PC-3 (cell line): ENCODE data around the gene MYL5. TPM values are rescaled to one million over a fixed set of nuclear protein-coding genes. Genes with fewer than 3 reads are reported as not detected.
A peak's percentile ranks its signal among the peaks of the same experiment; 100 is the strongest.
"Not testable (repeated sequence)": the region's sequence is repeated elsewhere in the genome, so short reads cannot be mapped to it uniquely, and the experiment has no call there.

Source experiments
- ATAC-seq: fragments of 200-7000 bp; cut with Tn5 transposase; 2 replicates; pipeline ENCODE4 v1.9.1; 2020; ENCODE audit warnings: mild to moderate bottlenecking, moderate library complexity
- BruUV-seq: library from RNA; stranded (reverse); fragments of 400-500 nt; replicated peaks from 2 replicates; lab custom pipeline; 2021; lab: Mats Ljungman, UMichigan
- CTCF ChIA-PET: fragments of 300-600 bp; sonication (Branson Sonifier 250); formaldehyde crosslinking; loops from one replicate; lab custom pipeline; 2022; ENCODE audit warnings: antibody characterized with exemption; lab: Charles Lee
- POLR2A ChIA-PET: fragments of 300-600 bp; sonication (Branson Sonifier 250); formaldehyde crosslinking; loops from one replicate; lab custom pipeline; 2022; ENCODE audit warnings: antibody characterized with exemption; ENCODE audit not compliant: unreplicated experiment; lab: Charles Lee
- DNase-seq: peaks from one replicate; pipeline ENCODE4 v3.0.0-alpha.2; 2015
- H2AFZ ChIP-seq: fragments of 300-600 bp; sonication (generic); 2 replicates; pipeline ENCODE4 v1.6.0; 2016; ENCODE audit warnings: antibody characterized with exemption, low read length
- H3F3A ChIP-seq: fragments of 300-600 bp; sonication (generic); one replicate; pipeline ENCODE4 v1.6.0; 2017; ENCODE audit warnings: antibody characterized with exemption, low read length, control low read depth, mild to moderate bottlenecking; ENCODE audit not compliant: unreplicated experiment
- H3K27ac ChIP-seq: fragments of 300-600 bp; sonication (generic); 2 replicates; pipeline ENCODE4 v1.5.1; 2016; ENCODE audit warnings: mild to moderate bottlenecking, low read length
- H3K27me3 ChIP-seq: fragments of 300-600 bp; sonication (generic); 2 replicates; pipeline ENCODE4 v1.6.1; 2016; ENCODE audit warnings: low read length, mixed read lengths
- H3K36me3 ChIP-seq: fragments of 300-600 bp; sonication (generic); 2 replicates; pipeline ENCODE4 v1.6.1; 2016; ENCODE audit warnings: low read depth, mixed run types, low read length, mixed read lengths
- H3K4me1 ChIP-seq: fragments of 300-600 bp; sonication (generic); 2 replicates; pipeline ENCODE4 v1.5.1; 2016; ENCODE audit warnings: low read length; ENCODE audit not compliant: insufficient read depth
- H3K4me2 ChIP-seq: fragments of 300-600 bp; sonication (generic); 2 replicates; pipeline ENCODE4 v1.6.0; 2016; ENCODE audit warnings: low read length
- H3K4me3 ChIP-seq: fragments of 300-600 bp; sonication (generic); 2 replicates; pipeline ENCODE4 v1.5.1; 2016; ENCODE audit warnings: mild to moderate bottlenecking, low read length, mixed read lengths
- H3K79me2 ChIP-seq: fragments of 300-600 bp; sonication (generic); 2 replicates; pipeline ENCODE4 v1.6.1; 2017; ENCODE audit warnings: low read length, mixed read lengths
- H3K9ac ChIP-seq: fragments of 300-600 bp; sonication (generic); 2 replicates; pipeline ENCODE4 v1.6.0; 2016; ENCODE audit warnings: mild to moderate bottlenecking, low read length
- H3K9me2 ChIP-seq: fragments of 300-600 bp; sonication (generic); replicated peaks from 2 replicates; pipeline ENCODE4 v1.6.1; 2016; ENCODE audit warnings: mixed run types, low read length, mixed read lengths
- H3K9me3 ChIP-seq: fragments of 300-600 bp; sonication (generic); 2 replicates; pipeline ENCODE4 v1.6.1; 2016; ENCODE audit warnings: low read length, mixed read lengths
- H4K20me1 ChIP-seq: fragments of 300-600 bp; sonication (generic); 2 replicates; pipeline ENCODE4 v1.6.1; 2016; ENCODE audit warnings: low read length, mixed read lengths
- EZH2 ChIP-seq: fragments of 300-600 bp; sonication (generic); IDR thresholded peaks from one replicate; pipeline ENCODE4 v1.6.1; 2017; ENCODE audit warnings: antibody characterized with exemption, mild to moderate bottlenecking, low read length; ENCODE audit not compliant: unreplicated experiment
- EZH2phosphoT487 ChIP-seq: fragments of 300-600 bp; sonication (generic); IDR thresholded peaks from 2 replicates; pipeline ENCODE4 v1.6.1; 2018; ENCODE audit warnings: mild to moderate bottlenecking, antibody characterized with exemption, low read length, borderline replicate concordance
- intact Hi-C: fragments of 100-400 bp; cut with micrococcal nuclease; formaldehyde crosslinking; loops from 2 replicates; pipeline ENCODE4 v1.9.0; 2023
- total RNA-seq: library from RNA; depleted of rRNA; stranded (reverse); fragments of >200 nt; gene quantifications from 2 replicates; pipeline ENCODE4 v1.2.3, GENCODE V29; 2014
- TF ChIP-seq, protein P1 (sequence below): fragments of 300-600 bp; sonication (generic); conservative IDR thresholded peaks from 2 replicates; pipeline ENCODE4 v1.5.1; 2017; ENCODE audit warnings: antibody characterized with exemption, low read depth, mild to moderate bottlenecking, low read length

Gene MYL5
- total RNA-seq, 1 experiment from 2014 or later = 15.2 TPM

DNA sequence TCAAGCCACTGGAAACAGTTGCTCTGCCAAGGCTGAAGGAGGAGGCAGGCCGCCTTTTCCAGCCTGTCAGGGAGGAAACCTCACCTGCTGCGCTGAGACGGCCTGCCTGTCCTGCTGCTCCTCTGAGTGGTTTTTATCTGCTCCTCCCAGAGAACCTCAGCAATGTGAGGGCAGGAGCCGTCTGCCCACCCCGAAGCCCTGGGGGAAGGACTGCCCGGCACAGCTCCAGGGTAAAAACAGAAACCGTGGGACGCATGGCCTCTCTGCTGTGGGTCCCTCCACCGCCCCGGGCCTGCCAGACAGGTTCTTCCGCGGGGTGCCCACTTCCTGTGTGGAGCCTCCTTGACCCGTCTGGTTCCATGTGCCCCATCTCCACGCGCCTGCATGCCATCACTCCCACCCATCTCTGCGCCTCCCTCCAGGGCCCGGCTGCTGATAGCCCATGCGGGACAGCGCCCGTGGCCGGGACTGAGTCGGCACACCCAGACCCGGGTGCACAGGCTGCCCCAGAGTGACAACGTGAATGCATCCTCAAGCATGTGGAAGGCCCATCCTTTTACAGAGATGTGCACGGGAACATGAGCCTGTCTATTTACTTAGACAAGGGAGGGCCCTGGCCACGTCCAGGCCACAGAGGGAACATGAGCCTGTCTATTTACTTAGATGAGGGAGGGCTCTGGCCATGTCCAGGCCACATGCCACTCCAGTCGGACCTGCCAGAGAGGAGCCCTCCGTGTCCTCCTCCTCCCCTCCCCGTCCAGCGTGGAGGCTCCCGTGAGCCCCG is 18.6 kb downstream of the MYL5 start:
- CTCF ChIA-PET = no interaction called here
- no peak for TF ChIP-seq EZH2phosphoT487
- TF ChIP-seq, protein P1, sequence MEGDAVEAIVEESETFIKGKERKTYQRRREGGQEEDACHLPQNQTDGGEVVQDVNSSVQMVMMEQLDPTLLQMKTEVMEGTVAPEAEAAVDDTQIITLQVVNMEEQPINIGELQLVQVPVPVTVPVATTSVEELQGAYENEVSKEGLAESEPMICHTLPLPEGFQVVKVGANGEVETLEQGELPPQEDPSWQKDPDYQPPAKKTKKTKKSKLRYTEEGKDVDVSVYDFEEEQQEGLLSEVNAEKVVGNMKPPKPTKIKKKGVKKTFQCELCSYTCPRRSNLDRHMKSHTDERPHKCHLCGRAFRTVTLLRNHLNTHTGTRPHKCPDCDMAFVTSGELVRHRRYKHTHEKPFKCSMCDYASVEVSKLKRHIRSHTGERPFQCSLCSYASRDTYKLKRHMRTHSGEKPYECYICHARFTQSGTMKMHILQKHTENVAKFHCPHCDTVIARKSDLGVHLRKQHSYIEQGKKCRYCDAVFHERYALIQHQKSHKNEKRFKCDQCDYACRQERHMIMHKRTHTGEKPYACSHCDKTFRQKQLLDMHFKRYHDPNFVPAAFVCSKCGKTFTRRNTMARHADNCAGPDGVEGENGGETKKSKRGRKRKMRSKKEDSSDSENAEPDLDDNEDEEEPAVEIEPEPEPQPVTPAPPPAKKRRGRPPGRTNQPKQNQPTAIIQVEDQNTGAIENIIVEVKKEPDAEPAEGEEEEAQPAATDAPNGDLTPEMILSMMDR = no peak
- TF ChIP-seq EZH2 = no peak

DNA sequence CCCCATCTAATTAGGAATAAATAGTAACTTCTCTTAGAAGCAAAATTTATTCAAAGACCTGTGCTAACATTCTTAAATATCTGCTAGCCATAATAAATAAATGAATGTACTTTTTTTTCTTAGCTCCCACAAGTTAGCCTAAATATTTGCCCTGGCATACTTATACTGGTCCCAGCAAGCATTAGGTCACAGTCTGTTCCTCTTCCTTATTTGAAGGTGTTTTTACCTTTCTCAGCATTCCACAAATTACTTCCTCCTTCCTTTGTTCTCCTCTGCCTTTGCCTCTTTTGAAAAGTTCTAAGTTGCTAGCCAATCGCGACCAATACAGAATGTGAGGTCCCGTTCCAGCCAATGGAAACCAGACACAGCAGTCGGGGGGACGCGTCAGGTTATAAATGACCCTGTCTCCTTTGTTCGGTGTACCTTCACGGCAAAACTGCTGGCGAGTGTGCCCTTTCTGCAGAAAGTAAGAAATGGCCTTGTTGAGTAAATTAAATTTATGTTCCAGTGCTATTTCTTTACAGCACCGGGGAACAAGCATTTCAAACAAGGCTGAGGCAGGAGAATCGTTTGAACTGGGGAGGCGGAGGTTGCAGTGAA is 20.1 kb downstream of the MYL5 start:
- H3K9ac ChIP-seq, ATAC-seq, intact Hi-C loops, DNase-seq, H3F3A ChIP-seq, CTCF ChIA-PET, H3K79me2 ChIP-seq, H3K4me2 ChIP-seq, H3K27me3 ChIP-seq, POLR2A ChIA-PET, H3K4me1 ChIP-seq, BruUV-seq, H3K36me3 ChIP-seq, H4K20me1 ChIP-seq, H3K9me3 ChIP-seq, H3K9me2 ChIP-seq, H2AFZ ChIP-seq, H3K27ac ChIP-seq, H3K4me3 ChIP-seq: not testable (repeated sequence)

More for the DNA sequence above, 18.6 kb downstream of the MYL5 start:
- no peaks in the 10 kb centered on the region for H3K79me2 ChIP-seq
- H3K36me3 ChIP-seq = no peaks in the 10 kb centered on the region
- H3K27me3 ChIP-seq = no peaks in the 10 kb centered on the region
- no peaks in the 10 kb centered on the region for H3F3A ChIP-seq
- intact Hi-C loops = no loop called here
- no peaks in the 10 kb centered on the region for H3K9me3 ChIP-seq
- BruUV-seq = no TSS peak
- no peaks in the 10 kb centered on the region for H4K20me1 ChIP-seq
- no peak for DNase-seq
- no peak overlapping the region for H3K27ac ChIP-seq
- peaks cover 4% of the 10 kb centered on the region; the same call in 1 of the 2 replicates for H3K4me1 ChIP-seq
- peak; percentile 51; the same call in 1 of the 2 replicates for ATAC-seq
- no peak overlapping the region for H3K4me2 ChIP-seq
- no peak overlapping the region for H3K9ac ChIP-seq
- no peaks in the 10 kb centered on the region for H3K9me2 ChIP-seq
- POLR2A ChIA-PET = no interaction called here
- H2AFZ ChIP-seq = no peak overlapping the region
- no peak overlapping the region for H3K4me3 ChIP-seq

DNA sequence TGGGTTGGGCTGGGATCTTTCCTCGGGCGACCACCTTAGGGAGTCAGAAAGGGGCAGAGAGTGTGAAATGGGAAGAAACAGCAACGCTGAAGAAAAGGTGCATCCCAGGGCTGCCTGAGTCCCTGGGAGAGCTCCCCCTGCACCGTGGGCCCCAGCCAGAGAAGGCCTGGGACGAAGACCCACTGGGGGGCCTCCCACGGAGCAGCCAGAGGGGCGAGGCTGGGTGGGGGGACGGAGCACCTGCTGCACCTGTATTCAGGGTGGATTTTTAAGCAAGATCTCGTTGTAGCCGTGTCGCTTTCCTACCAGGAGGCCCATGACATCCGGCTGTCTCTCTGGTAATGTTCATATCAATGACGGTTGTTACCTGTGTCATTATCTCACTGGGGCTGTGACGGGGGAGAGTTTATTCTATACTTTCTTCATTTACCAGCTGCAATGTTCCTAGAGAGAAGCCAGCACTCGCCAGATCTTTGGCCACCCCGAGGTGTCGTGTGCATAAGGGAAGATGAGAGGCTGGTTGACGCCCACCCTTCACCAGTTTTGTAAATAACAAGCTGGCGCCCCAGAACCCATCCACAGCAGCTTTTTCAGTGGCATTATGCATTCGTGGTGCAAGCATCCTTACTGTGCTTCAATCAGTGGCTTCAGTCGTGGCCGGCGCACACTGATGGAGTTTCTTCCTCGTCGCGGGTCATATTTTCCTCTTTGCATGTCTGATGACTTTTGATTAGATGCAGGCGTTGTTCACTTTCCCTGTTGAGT is 25.7 kb downstream of the MYL5 start:
- no TSS peak for BruUV-seq
- H3K9me3 ChIP-seq = no peaks in the 10 kb centered on the region
- no peaks in the 10 kb centered on the region for H3K27me3 ChIP-seq
- no peaks in the 10 kb centered on the region for H4K20me1 ChIP-seq
- H3K36me3 ChIP-seq = no peaks in the 10 kb centered on the region
- DNase-seq (no peak), ATAC-seq (no peak)
- H3K9ac ChIP-seq = no peak overlapping the region
- H3K4me3 ChIP-seq = no peak overlapping the region
- TF ChIP-seq EZH2 = no peak
- no peak for TF ChIP-seq EZH2phosphoT487
- TF ChIP-seq, protein P1 = no peak
- ChIA-PET CTCF (no interaction called here), POLR2A (no interaction called here)
- 0 out of 2 replicates have a peak, but pooled peaks cover 4% of the 10 kb centered on the region for H3K4me1 ChIP-seq
- no peak overlapping the region for H3K4me2 ChIP-seq
- no peak overlapping the region for H3K27ac ChIP-seq
- no peaks in the 10 kb centered on the region for H3K79me2 ChIP-seq
- intact Hi-C loops = no loop called here
- H2AFZ ChIP-seq = no peak overlapping the region
- no peaks in the 10 kb centered on the region for H3K9me2 ChIP-seq
- no peaks in the 10 kb centered on the region for H3F3A ChIP-seq
